HG03354 (cell line): ENCODE results near the gene NOS1.
"Not testable (repeated sequence)": the region's sequence is repeated elsewhere in the genome, so short reads cannot be mapped to it uniquely, and the experiment has no call there.

Experiments
- ATAC-seq: cut with Tn5 transposase; IDR thresholded peaks from one replicate; pipeline ENCODE4 v1.9.1; 2021; ENCODE audit warnings: mild to moderate bottlenecking; ENCODE audit not compliant: unreplicated experiment, poor library complexity, severe bottlenecking

Gene NOS1

DNA sequence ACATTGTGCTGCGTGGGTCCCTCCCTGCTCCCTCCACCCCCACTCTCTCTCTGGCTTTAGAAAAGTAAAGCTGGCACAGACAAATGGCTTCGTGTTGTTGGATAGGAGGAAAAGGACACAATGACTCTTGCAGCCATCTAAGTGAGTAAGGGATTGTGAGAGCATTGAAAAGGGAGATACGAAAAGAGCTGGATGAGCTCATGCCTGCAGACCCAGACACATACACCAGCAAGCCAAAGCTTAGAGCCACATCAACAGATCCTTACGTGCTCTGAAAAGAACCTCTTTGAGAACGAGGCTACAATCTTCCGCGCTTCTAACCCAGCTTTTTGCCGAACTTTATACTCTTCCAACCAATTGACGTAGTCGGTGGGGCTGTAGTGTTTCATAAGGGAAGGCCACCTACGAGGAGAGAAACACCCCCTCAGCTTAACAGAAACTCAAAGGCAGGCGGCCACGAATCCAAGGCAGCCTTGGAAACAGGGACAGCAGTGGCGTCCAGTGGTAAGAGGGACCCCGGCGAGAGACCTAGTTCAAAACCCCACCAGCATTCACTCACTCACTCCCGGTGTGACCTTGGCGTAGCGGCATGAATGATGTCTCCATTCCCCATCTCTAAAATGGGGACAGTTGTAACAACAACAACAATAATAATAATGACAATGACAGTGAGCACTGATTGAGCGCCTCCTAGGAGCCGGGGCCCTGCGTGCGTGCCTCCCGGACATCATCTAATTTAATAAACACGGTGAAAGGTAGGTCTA, 172.3 kb downstream of the NOS1 start:
- ATAC-seq, result no peak

DNA sequence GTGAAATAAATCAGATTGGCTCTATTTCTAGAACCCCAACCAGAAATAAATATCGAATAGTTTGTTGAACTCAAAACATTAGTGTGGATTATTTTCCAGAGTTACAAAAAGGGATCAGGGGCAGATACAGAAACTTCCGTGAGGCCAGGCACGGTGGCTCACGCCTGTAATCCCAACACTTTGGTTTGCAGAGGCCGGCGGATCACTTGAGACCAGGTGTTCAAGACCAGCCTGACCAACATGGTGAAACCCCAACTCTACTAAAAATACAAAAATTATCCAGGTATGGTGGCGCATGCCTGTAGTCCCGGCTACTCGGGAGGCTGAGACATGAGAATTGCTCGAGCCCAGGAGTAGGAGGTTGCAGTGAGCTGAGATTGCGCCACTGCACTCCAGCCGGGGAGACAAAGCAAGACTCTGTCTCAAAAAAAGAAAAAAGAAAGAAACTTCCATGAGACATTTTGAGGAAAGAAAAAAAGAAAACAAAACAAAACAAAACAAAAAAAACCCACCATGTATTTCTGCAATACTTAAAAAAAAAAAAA, 173.2 kb downstream of the NOS1 start:
- no peak for ATAC-seq

DNA sequence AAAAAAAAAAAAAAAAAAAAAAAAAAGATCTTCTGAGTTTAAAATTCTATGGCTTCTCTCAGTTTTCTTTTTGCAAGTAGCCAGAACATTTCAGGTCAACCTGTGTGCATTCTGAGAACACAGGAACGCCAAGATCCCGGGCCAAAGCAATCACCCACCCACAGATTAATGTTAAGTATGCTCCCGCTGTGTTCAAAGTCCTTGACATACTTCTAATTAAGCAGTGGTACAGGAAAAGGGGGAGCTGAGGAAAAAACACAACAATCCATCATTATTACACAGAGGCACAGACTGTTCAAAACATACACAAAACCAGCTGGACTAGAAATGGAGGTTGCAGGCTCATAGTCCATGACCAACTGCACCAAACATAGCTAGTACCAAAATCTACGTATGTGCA, 174.0 kb downstream of the NOS1 start:
- no peak for ATAC-seq

DNA sequence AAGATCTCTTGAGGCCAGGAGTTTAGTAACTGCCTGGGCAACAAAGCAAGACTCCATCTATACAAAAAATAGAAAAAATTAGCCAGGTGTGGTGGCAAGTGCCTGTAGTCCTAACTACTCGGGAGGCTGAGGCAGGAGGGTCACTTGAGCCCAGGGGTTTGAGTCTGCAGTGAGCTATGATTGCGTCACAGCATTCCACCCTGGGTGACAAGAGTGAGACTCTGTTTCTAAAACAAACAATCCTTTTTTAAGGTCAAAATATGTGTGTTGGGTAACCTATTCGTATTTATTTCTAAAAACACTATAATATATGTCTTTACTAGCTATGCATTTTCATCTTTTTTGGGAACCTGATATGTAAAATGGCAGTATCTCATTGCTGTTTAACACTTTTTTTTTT, 178.6 kb downstream of the NOS1 start:
- no peak for ATAC-seq

DNA sequence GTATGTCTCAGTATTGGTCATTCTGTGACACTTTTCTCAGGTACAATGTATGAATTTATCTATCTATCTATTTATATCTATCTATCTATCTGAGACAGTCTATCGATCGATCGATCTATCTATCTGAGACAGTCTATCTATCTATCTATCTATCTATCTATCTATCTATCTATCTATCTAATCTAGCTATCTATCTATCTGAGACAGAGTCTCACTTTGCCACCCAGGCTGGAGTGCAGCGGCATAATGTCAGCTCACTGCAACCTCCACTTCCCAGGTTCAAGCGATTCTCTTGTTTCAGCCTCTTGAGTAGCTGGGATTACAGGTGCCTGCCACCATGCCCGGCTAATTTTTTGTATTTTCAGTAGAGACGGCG, 180.0 kb downstream of the NOS1 start:
- not testable (repeated sequence) for ATAC-seq

DNA sequence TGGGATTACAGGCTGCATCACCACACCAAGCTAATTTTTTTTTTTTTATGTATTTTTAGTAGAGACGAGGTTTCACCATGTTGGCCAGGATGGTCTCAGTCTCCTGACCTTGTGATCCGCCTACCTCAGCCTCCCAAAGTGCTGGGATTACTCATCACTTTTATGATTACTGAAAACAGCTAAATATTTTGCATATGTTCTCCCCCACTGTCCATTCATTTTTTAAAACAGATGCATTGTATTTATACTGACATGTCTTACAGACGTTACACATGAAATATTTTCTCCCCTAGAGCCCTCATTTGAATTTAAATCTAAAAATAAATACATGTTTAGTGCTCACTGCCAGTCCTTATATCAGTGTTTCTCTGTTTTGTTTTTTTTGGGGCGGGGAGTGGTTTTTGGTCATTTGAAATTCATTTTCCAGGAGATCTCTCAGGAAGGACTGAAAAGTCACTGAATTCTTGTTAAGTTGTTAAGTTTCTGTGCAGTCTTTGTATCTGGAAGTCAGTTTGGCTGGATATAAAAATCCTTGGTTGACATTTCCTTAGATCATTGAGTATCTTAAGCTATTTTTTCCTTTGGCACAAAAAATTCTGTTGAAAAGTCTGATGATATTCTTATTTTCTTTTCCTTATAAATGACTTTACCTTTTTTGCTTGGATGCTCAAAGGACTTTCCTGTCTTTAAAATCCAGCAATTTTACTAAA, 180.5 kb downstream of the NOS1 start:
- no peak for ATAC-seq

DNA sequence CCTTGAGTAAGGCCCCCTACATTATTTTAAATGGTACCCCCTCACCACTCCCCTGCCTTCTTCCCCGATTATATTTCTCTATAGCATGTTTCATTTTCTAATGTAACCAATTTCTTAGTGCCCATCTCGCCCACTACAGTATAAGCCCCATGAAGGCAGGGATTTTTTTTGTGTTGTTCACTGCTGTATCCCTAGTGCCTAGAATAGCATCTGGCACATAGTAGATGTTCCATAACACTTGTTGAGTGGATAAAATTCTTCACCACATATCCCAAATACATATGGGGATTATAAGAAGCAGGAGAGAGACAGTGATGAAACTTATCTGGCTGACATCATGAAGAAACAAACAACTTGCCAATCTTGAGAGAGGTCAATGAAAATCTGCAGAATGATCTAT, 182.7 kb downstream of the NOS1 start:
- ATAC-seq, result no peak

DNA sequence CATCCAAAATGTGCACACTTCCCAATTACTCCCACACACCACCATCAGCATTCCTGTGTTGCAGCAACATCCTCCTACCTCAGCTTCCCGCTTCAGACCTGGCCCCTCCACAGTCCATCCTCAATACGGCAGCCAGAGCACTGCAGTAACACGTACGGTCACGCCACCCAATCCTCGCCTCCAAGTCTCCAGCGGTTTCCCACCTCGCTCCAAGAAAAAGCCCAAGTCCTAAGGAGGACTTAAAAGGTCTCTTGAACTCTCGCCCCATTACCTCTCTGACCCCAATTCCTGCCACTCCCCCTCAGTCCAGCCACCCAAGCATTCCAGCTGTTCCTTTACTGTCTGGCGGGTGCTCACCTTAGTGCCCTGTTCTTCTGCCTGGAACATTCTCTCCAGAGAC, 183.1 kb downstream of the NOS1 start:
- no peak for ATAC-seq

DNA sequence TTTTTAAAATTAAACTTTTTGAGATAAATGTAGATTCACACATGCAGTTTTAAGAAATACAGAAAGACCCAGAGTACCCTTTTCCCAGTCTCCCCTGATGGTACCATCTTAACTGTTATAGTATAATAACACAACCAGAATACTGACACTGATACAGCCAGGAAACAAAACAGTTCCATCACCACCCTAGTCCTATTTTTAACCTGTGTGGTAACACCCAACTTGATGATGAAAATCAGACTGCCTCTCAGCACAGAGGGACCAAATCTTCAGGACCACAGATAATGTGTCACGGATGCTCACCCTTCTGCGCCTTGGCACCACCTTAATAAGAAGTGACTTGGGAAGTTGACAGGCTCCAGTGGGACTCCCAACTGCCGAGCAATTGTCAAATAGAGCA, 189.3 kb downstream of the NOS1 start:
- no peak for ATAC-seq

DNA sequence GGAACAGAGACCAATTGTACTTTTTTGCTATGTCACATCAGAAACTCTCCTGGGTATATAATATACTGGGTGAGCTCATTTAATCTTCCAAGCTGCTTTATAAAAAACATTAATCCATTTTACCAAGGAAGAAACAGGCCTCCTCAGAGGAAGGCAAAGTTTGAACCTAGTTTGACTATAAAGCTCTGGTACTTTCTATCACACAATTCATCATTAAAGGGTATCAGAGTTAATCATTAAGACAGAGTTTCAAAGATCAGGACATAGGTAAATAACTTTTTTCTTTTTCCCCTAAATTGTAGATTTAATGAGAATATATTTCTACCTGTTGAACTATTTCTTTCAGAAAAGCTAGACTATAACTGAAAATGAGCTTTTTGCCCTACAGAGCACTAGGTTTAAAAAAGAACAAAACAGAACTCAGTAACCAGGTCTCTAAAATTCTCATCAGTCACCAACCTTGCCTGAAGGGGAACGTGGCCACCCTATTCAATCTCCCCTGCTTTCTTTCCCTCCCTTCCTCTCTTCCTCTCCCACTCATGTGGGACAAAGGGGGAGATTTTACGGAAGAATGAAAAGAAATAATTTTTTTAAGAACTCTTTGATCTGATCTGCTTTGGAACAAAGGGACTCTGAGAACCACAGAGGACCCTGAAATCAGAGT, 189.8 kb downstream of the NOS1 start:
- ATAC-seq, result no peak

DNA sequence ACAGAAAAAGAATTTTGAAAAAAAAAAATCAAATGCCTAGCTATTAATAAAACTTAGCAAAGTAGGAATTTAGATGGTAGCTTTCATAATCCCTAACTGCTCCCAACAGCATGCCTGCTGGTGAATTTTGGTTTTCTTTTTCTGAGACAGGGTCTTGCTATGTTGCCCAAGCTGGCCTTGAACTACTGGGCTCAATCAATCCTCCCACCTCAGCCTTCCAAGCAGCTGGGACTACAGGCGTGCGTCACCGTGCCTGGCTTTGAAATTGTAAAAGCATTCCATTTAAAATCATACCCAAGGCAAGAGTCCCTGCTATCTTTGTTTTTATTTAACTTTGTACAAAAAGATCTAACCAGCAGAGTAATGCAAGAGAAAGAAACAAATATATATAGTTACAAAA, 191.9 kb downstream of the NOS1 start:
- no peak for ATAC-seq

DNA sequence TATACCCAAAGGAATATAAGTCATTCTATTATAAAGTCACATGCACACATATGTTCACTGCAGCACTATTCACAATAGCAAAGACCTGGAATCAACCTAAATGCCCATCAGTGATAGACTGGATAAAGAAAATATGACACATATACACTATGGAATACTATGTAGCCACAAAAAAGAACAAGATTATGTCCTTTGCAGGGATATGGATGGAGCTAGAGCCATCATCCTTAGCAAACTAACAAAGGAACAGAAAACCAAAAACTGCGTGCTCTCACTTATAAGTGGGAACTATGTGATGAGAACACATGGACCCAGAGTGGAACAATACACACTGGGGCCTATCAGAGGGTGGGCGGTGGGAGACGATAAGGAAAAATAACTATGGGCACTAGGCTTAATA, 192.4 kb downstream of the NOS1 start:
- ATAC-seq, result no peak

DNA sequence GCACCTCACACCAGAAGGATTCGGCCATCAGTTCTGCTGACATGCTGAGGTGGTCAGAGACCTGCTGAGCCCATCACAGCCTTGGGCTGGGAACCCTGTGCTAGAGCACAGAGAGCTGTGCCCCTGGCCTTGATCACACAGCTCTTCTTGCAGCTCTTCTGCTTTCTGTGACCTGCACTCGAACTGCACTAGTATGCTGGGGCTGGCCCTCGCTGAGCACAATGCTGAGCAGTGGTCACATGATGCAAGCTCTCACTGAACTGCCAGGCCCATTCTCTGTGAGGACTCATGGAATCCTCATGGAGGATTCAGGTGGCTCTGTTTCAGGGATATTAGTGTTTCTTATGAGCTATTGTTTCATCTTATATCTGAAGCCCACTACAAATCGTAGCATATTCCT, 193.7 kb downstream of the NOS1 start:
- ATAC-seq, result no peak

DNA sequence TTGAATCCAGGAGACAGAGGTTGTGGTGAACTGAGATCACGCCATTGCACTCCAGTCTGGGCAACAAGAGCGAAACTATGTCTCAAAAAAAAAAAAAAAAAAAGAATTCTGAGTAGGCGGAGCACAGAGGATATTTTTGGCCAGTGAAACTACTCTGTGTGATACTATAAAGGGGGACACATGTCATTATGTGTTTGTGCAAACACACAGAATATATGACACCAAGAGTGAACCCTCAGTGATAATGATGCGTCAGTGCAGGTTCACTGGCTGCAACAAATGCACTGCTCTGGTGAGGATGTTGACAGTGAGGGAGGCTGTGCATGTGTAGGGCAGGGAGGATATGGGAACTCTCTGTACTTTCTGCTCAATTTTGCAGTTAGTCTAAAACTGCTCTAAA, 195.3 kb downstream of the NOS1 start:
- no peak for ATAC-seq

DNA sequence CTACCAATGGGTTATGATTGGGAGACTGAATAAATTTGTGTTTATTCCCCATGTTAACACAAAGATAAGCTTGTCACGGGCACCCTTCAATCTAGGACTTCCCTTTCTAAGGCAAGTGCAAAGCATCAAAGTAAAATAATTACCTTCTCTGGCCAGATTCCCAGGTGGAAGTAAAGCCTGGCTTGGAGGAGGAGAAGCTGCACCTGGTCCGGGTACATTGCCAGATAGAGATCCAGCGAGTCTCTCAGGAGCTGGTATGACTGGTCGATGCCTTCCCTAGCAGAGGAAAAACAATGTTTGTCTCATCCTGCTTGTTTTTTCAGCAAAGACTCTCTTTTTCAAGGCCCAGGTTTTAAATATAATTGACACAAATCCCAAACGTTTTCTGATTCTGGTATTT, 196.1 kb downstream of the NOS1 start:
- ATAC-seq, result no peak

DNA sequence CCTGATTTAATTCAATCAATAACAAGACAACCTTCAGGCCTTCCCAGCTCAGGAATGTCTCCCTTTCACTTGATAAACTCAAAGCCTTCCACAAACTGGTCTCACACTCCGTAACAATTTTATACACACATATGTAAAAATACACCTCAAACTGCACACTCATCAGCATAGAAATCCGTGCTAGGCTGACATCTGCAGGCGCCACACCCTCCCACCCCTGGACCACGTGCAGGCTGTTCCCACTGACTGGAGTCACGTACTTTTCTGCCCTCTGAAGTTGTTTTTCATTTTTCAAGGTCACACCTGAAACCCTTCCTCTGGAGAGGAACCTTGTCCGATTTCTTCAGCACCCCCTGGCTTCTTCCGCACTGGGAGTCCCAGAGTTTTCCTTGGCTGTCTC, 198.8 kb downstream of the NOS1 start:
- no peak for ATAC-seq

DNA sequence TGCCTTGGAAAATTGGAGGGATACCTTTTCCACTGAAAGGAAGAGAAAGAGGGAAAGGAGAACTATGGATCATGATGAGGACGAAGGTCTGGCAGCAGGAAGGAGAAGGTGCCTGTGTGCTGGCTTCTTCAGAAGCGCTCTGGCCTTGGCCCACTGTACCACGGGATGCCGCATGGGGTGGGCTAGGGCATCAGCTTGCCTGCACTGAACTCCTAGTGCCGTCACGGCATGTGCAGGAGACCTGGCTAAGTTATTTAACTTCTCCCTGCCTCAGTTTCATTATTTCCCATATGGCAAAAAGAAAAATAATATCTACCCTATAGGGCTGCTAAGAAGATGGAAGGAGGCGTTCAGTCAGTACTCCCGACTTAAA, 199.3 kb downstream of the NOS1 start:
- ATAC-seq, result no peak

DNA sequence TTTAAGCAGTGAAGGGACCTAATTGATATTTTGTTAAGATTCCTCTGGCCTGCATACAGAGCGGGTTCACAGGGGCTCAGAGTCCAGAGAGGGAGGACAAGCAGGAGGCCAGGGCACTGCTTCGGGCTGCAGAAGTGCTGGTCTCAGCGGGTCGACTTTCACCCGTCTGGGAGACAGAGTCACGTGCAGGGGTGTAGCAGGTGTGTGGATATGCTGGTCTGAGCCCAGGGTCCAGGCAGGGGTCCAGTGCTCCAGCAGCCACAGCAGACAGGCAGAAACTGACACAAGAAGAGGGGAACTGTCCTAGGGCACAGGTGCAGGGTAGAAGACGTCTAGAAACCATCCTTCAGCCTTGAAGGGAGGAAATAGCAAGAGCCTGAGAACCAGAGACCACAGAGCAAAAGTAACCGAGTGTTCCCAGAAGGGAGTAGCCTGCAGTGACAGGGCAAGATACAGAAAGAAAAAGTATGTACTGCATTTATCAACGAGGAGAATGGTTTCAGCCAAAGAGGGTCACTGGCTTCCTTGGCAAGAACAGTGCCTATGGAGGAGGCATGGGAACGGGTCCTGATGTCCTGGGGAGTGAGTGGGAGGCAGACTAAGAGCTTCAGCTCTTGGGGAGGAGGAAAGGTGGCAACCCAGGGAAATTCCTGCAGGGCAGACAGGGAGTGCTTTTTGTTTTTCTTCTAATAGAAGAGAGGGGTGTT, 199.8 kb downstream of the NOS1 start:
- no peak for ATAC-seq

DNA sequence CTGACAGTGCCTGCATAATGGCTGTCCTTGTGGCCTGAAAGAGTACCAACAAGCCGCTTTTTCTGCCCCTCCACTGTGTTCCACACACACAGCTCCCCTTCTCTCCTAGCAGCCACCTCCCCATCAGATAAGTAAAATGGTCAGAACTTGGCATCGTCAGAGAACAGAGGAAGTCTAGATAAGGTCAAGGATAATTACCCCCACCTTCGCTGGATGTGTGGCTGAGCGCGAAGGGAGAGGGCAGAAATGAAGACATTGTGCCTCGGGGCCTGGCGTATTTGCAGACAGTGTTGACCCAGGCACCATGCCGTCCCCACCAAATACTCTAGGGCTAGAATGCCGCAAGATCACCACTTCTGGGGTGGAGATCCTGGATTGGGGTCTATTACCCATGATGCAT, 201.8 kb downstream of the NOS1 start:
- no peak for ATAC-seq

DNA sequence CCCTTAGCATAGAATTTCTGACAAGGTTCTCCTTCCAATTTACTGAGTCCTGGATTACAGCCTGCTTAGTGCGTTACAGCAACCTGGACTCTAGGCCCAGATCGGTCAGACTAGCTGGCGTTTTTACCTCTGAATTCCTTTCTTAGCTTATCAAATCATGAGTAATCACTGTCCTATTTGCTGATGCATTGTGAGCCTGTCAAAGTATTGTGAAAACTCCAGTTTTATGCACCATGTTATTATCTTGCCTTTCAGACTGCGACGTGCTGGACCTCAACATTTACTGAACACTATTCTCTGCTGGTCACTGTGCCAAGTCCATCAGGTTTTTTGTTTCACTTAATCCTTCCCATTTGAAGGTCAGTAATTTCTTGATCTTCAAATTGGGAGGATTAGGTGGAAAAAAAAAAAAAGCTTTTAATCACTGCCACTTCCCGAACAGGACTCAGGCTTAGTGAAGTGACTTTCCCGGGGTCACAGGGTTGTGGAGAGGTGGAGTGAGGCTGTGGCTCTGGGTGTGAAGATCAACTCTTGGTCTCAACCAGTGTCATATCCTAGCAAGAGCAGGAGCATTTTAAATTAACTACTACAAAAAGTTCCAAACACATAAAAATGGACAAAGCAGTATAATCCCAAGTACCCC, 202.4 kb downstream of the NOS1 start:
- ATAC-seq, result no peak
